Pons (tissue), 1 donor: ENCODE data around the gene NUP214.

Experiments
- DNase-seq: peaks from one replicate; pipeline ENCODE4 v3.0.0-alpha.2; 2016; ENCODE audit warnings: low spot score

The NUP214 gene

GRCh38 chr9:131125288-131126058, at the start of gene NUP214:
NUP214 (plus strand) TSS chr9:131125586; CDS start chr9:131125705, 119 bp downstream.
- DNase-seq: peak; percentile 97

- DNase-seq: peak; percentile 72
Measured at GRCh38 chr9:131076347-131077195, 48.8 kb upstream of the NUP214 start.

- no peak for DNase-seq
Measured at GRCh38 chr9:131078427-131079366, 46.7 kb upstream of the NUP214 start.

- no peak for DNase-seq
Measured at GRCh38 chr9:131080589-131080988, 44.8 kb upstream of the NUP214 start.

GRCh38 chr9:131081868-131082267, 43.5 kb upstream of the NUP214 start:
- DNase-seq: no peak

GRCh38 chr9:131082774-131083512, 42.4 kb upstream of the NUP214 start:
- no peak for DNase-seq

GRCh38 chr9:131084661-131085369, 40.6 kb upstream of the NUP214 start:
- no peak for DNase-seq

GRCh38 chr9:131085370-131086122, 39.8 kb upstream of the NUP214 start:
- DNase-seq: no peak

- DNase-seq: no peak
Measured at GRCh38 chr9:131087354-131087893, 38.0 kb upstream of the NUP214 start.

- DNase-seq: no peak
Measured at GRCh38 chr9:131090025-131090787, 35.2 kb upstream of the NUP214 start.

GRCh38 chr9:131091352-131091992, 33.9 kb upstream of the NUP214 start:
- DNase-seq: no peak

GRCh38 chr9:131092030-131092429, 33.4 kb upstream of the NUP214 start:
- no peak for DNase-seq

- no peak for DNase-seq
Measured at GRCh38 chr9:131092548-131093440, 32.6 kb upstream of the NUP214 start.

- DNase-seq: no peak
Measured at GRCh38 chr9:131094015-131094414, 31.4 kb upstream of the NUP214 start.

- DNase-seq: no peak
Measured at GRCh38 chr9:131094622-131095021, 30.8 kb upstream of the NUP214 start.

GRCh38 chr9:131095666-131096268, 29.6 kb upstream of the NUP214 start:
- no peak for DNase-seq
